IMR-90 (cell line): ENCODE measurements around the gene IL2RA. TPM values are rescaled to one million over a fixed set of nuclear protein-coding genes. Genes with fewer than 3 reads are reported as not detected.

ENCODE experiments used
- ATAC-seq: fragments of 200-7000 bp; cut with Tn5 transposase; 2 replicates; pipeline ENCODE4 v1.9.1; 2020; ENCODE audit warnings: low read depth, mild to moderate bottlenecking, moderate library complexity
- BruUV-seq: library from RNA; stranded (reverse); fragments of 400-500 nt; replicated peaks from 2 replicates; lab custom pipeline; 2021; lab: Mats Ljungman, UMichigan
- CTCF ChIA-PET: fragments of 300-600 bp; formaldehyde crosslinking; extraction: SDS; loops from one replicate; lab custom pipeline; 2021; ENCODE audit warnings: antibody characterized with exemption; lab: Yijun Ruan, JAX
- POLR2A ChIA-PET: fragments of 300-600 bp; sonication (Branson Sonifier 250); formaldehyde crosslinking; loops from one replicate; lab custom pipeline; 2022; ENCODE audit warnings: antibody characterized with exemption; ENCODE audit not compliant: unreplicated experiment; lab: Charles Lee
- DNase-seq: peaks from one replicate; pipeline ENCODE4 v3.0.0; 2013
- H2AFZ ChIP-seq: replicated peaks from 2 replicates; pipeline ENCODE3; 2013; ENCODE audit warnings: low read length, mild to moderate bottlenecking; ENCODE audit not compliant: poor library complexity
- H2AK5ac ChIP-seq: 2 replicates; pipeline ENCODE4 v1.6.1; 2013; ENCODE audit warnings: low read depth, low read length, inconsistent platforms
- H2AK9ac ChIP-seq: replicated peaks from 2 replicates; pipeline ENCODE3; 2013; ENCODE audit warnings: mild to moderate bottlenecking, low read depth, low read length, moderate library complexity; ENCODE audit not compliant: poor library complexity
- H2BK120ac ChIP-seq: 2 replicates; pipeline ENCODE4 v1.6.1; 2013; ENCODE audit warnings: low read depth, low read length, inconsistent platforms
- H2BK15ac ChIP-seq: 3 replicates; pipeline ENCODE4 v1.6.1; 2013; ENCODE audit warnings: low read depth, low read length, inconsistent platforms
- H2BK20ac ChIP-seq: 2 replicates; pipeline ENCODE4 v1.6.1; 2013; ENCODE audit warnings: low read depth, mild to moderate bottlenecking, inconsistent platforms, low read length, moderate library complexity
- H2BK5ac ChIP-seq: 2 replicates; pipeline ENCODE4 v1.6.1; 2013; ENCODE audit warnings: mild to moderate bottlenecking, low read depth, low read length, inconsistent platforms; ENCODE audit not compliant: poor library complexity, severe bottlenecking
- H3K14ac ChIP-seq: replicated peaks from 2 replicates; pipeline ENCODE4 v1.6.1; 2013; ENCODE audit warnings: low read depth, low read length, inconsistent platforms
- H3K18ac ChIP-seq: 2 replicates; pipeline ENCODE4 v1.6.1; 2013; ENCODE audit warnings: low read depth, low read length, control low read depth
- H3K23ac ChIP-seq: 2 replicates; pipeline ENCODE4 v1.6.1; 2013; ENCODE audit warnings: low read depth, low read length, inconsistent platforms
- H3K27ac ChIP-seq: 2 replicates; pipeline ENCODE4 v1.5.1; 2013; ENCODE audit warnings: mild to moderate bottlenecking, control low read depth, low read length; ENCODE audit not compliant: insufficient read depth
- H3K27me3 ChIP-seq: 2 replicates; pipeline ENCODE4 v1.6.1; 2013; ENCODE audit warnings: low read length; ENCODE audit not compliant: control insufficient read depth, insufficient read depth
- H3K36me3 ChIP-seq: 2 replicates; pipeline ENCODE4 v1.6.1; 2013; ENCODE audit warnings: low read length, mixed read lengths; ENCODE audit not compliant: control insufficient read depth, insufficient read depth
- H3K4ac ChIP-seq: 2 replicates; pipeline ENCODE4 v1.6.1; 2013; ENCODE audit warnings: low read depth, low read length, inconsistent platforms
- H3K4me1 ChIP-seq: 2 replicates; pipeline ENCODE4 v1.6.1; 2013; ENCODE audit warnings: low read length, mixed read lengths; ENCODE audit not compliant: control insufficient read depth, insufficient read depth
- H3K4me2 ChIP-seq: 2 replicates; pipeline ENCODE4 v1.6.1; 2013; ENCODE audit warnings: low read depth, mild to moderate bottlenecking, control low read depth, low read length, moderate library complexity
- H3K4me3 ChIP-seq: 2 replicates; pipeline ENCODE4 v1.5.1; 2013; ENCODE audit warnings: low read depth, mild to moderate bottlenecking, control low read depth, low read length, moderate library complexity; ENCODE audit not compliant: insufficient read depth
- H3K56ac ChIP-seq: 2 replicates; pipeline ENCODE4 v1.6.1; 2013; ENCODE audit warnings: low read length, inconsistent platforms; ENCODE audit not compliant: insufficient read depth; ENCODE audit errors: extremely low read depth
- H3K79me1 ChIP-seq, 2 experiments: 2 replicates each; pipeline ENCODE4 v1.6.1; 2013; ENCODE audit warnings: low read length in 2 of 2, inconsistent platforms in 1 of 2, low read depth in 1 of 2
- H3K9ac ChIP-seq: 2 replicates; pipeline ENCODE4 v1.6.1; 2013; ENCODE audit warnings: low read depth, low read length, control low read depth
- H3K9me1 ChIP-seq: 2 replicates; pipeline ENCODE4 v1.6.1; 2013; ENCODE audit warnings: low read length, inconsistent platforms; ENCODE audit not compliant: insufficient read depth
- H3K9me3 ChIP-seq: 2 replicates; pipeline ENCODE4 v1.6.1; 2013; ENCODE audit warnings: low read length; ENCODE audit not compliant: control insufficient read depth, insufficient read depth
- H4K20me1 ChIP-seq: 2 replicates; pipeline ENCODE4 v1.6.1; 2013; ENCODE audit warnings: low read length, inconsistent platforms; ENCODE audit not compliant: insufficient read depth
- H4K5ac ChIP-seq: 2 replicates; pipeline ENCODE4 v1.6.1; 2013; ENCODE audit warnings: mild to moderate bottlenecking, low read depth, low read length, control low read depth
- H4K8ac ChIP-seq, 2 experiments: 2 replicates each; pipeline ENCODE4 v1.6.1; 2013; ENCODE audit warnings: low read depth in 2 of 2, low read length in 2 of 2, control low read depth in 1 of 2, inconsistent platforms in 1 of 2
- H4K91ac ChIP-seq: 2 replicates; pipeline ENCODE4 v1.6.1; 2013; ENCODE audit warnings: low read depth, low read length, inconsistent platforms; ENCODE audit not compliant: insufficient read depth
- BHLHE40 ChIP-seq: fragments of 150-350 bp; IDR thresholded peaks from 2 replicates; pipeline ENCODE4 v1.6.1; 2016; ENCODE audit warnings: mild to moderate bottlenecking, low read depth, low read length
- CEBPB ChIP-seq: IDR thresholded peaks from 2 replicates; pipeline ENCODE4 v1.6.1; 2012; ENCODE audit warnings: low read depth, low read length, improper control_type of control experiment
- CTCF ChIP-seq: conservative IDR thresholded peaks from 2 replicates; pipeline ENCODE4 v1.5.1; 2012; ENCODE audit warnings: mild to moderate bottlenecking, low read depth, low read length, improper control_type of control experiment
- ELK1 ChIP-seq: fragments of 150-350 bp; IDR thresholded peaks from 2 replicates; pipeline ENCODE4 v1.6.1; 2016; ENCODE audit warnings: low read depth, mild to moderate bottlenecking, low read length, moderate library complexity, borderline replicate concordance
- FOS ChIP-seq: fragments of 150-350 bp; IDR thresholded peaks from 2 replicates; pipeline ENCODE4 v1.6.1; 2016; ENCODE audit warnings: low read depth, low read length
- MAZ ChIP-seq: IDR thresholded peaks from 2 replicates; pipeline ENCODE4 v1.6.1; 2012; ENCODE audit warnings: low read depth, mild to moderate bottlenecking, low read length, improper control_type of control experiment, moderate library complexity, borderline replicate concordance
- MXI1 ChIP-seq: IDR thresholded peaks from 2 replicates; pipeline ENCODE4 v1.6.1; 2012; ENCODE audit warnings: low read depth, mild to moderate bottlenecking, low read length, moderate library complexity, borderline replicate concordance
- NFE2L2 ChIP-seq: fragments of 150-350 bp; IDR thresholded peaks from 2 replicates; pipeline ENCODE4 v1.6.1; 2016; ENCODE audit warnings: low read depth, mild to moderate bottlenecking, low read length
- POLR2A ChIP-seq: IDR thresholded peaks from 2 replicates; pipeline ENCODE4 v1.6.1; 2012; ENCODE audit warnings: mild to moderate bottlenecking, low read depth, low read length
- RAD21 ChIP-seq: IDR thresholded peaks from 2 replicates; pipeline ENCODE4 v1.6.1; 2012; ENCODE audit warnings: low read length, improper control_type of control experiment
- RCOR1 ChIP-seq: IDR thresholded peaks from 2 replicates; pipeline ENCODE4 v1.6.1; 2012; ENCODE audit warnings: mild to moderate bottlenecking, low read length, improper control_type of control experiment; ENCODE audit not compliant: insufficient replicate concordance
- SMC3 ChIP-seq: fragments of 150-350 bp; IDR thresholded peaks from 2 replicates; pipeline ENCODE4 v1.6.1; 2016; ENCODE audit warnings: low read depth, mild to moderate bottlenecking, antibody characterized with exemption, low read length, moderate library complexity
- USF2 ChIP-seq: fragments of 150-350 bp; IDR thresholded peaks from 2 replicates; pipeline ENCODE4 v1.6.1; 2017; ENCODE audit warnings: mild to moderate bottlenecking, antibody characterized with exemption, low read length, low read depth
- WGBS, 2 experiments: methylation state at CpG; one replicate each; pipeline versions ENCODE4 v1.1.5 to v1.1.7; 2013; ENCODE audit warnings: missing lambda C conversion rate in 2 of 2; ENCODE audit not compliant: insufficient read length in 1 of 2; ENCODE audit errors: extremely low coverage in 2 of 2; 5-methylcytosine and 5-hydroxymethylcytosine counted together
- dilution Hi-C: fragments of 300-500 bp; cut with HindIII; formaldehyde crosslinking; loops from one replicate; pipeline ENCODE4 v1.14.3; 2018; ENCODE audit warnings: low sequenced_read_pairs; ENCODE audit not compliant: unreplicated experiment
- in situ Hi-C: fragments of 300-500 bp; cut with MboI; formaldehyde crosslinking; loops from 3 replicates; pipeline ENCODE4 v1.14.3; 2019; ENCODE audit warnings: low sequenced_read_pairs, inconsistent platforms, mixed read lengths
- intact Hi-C: fragments of 100-400 bp; cut with micrococcal nuclease; formaldehyde crosslinking; loops from 2 replicates; pipeline ENCODE4 v1.10.0; 2022
- polyA plus RNA-seq, 3 experiments: library from polyadenylated mRNA; depleted of rRNA; stranded (reverse); fragments of >200 nt; gene quantifications; 2 replicates each; pipeline ENCODE4 v1.2.3, GENCODE V29; 2012; ENCODE audit warnings: low replicate concordance in 1 of 3
- total RNA-seq: library from RNA; depleted of rRNA; stranded (reverse); fragments of >200 nt; gene quantifications from 2 replicates; pipeline ENCODE4 v1.2.3, GENCODE V29; 2012

IL2RA gene
- total and polyA plus RNA-seq, 2 of the 4 experiments (the other 2 are of a cell fraction): not detected

GRCh38 chr10:6008497-6009142 lies 53.5 kb downstream of the IL2RA start:
- Histone ChIP-seq H3K4me1 (peaks cover 6% of the 10 kb centered on the region), H3K56ac (no peak overlapping the region), H3K23ac (no peak overlapping the region), H3K4me3 (peak overlapping the region; percentile 49), H2AFZ (no peak overlapping the region), H3K4ac (peak overlapping the region; percentile 7; the same call in 1 of the 2 replicates), H3K36me3 (no peaks in the 10 kb centered on the region), H2BK5ac (peak overlapping the region; percentile 82), H3K4me2 (peak overlapping the region; percentile 76), H3K9ac (peak overlapping the region; percentile 67), H3K27ac (peak overlapping the region; percentile 89; the same call in 1 of the 2 replicates), H3K14ac (peak overlapping the region; percentile 50), H2BK20ac (peak overlapping the region; percentile 65; the same call in 1 of the 2 replicates), H3K9me1 (no peaks in the 10 kb centered on the region), H3K27me3 (peaks cover 7% of the 10 kb centered on the region), H2AK5ac (no peak overlapping the region), H2BK15ac (no peak overlapping the region; the same call in 2 of the 3 replicates), H3K18ac (peak overlapping the region; percentile 87), H2AK9ac (no peak overlapping the region), H4K8ac (peak overlapping the region in 1 of 2 experiments; percentile 11; a peak in 1 of 4 replicates), H4K91ac (peak overlapping the region; percentile 32), H2BK120ac (no peak overlapping the region; the same call in 1 of the 2 replicates), H4K20me1 (no peaks in the 10 kb centered on the region), H4K5ac (peak overlapping the region; percentile 69), H3K79me1 (no peaks in the 10 kb centered on the region), H3K9me3 (peaks cover 3% of the 10 kb centered on the region)
- no CpG with 5 or more reads among the region's 5 CpGs for WGBS, 2 experiments
- dilution Hi-C loops (no loop called here), in situ Hi-C loops (no loop called here), intact Hi-C loops (no loop called here)
- peak; percentile 78 for ATAC-seq
- DNase-seq: peak; percentile 32
- ChIA-PET CTCF (interaction anchor here (0.6 kb wide), 1 partner anchor 299 kb away, joined by 3 read pairs; no protein-coding TSS in a partner anchor), POLR2A (no interaction called here)
- TF ChIP-seq RCOR1: no peak
- TF ChIP-seq RAD21: no peak
- TF ChIP-seq BHLHE40: no peak
- no peak for TF ChIP-seq MAZ
- no peak for TF ChIP-seq USF2
- no peak for TF ChIP-seq CTCF
- no peak for TF ChIP-seq MXI1
- no peak for TF ChIP-seq POLR2A
- TF ChIP-seq ELK1: no peak
- TF ChIP-seq NFE2L2: no peak
- TF ChIP-seq CEBPB: no peak
- no peak for TF ChIP-seq SMC3
- TF ChIP-seq FOS: no peak
- no TSS peak for BruUV-seq
